GM19193 (cell line): Measurements from ENCODE around the gene IFIT2.

ENCODE experiments used
- POLR2A ChIP-seq: IDR thresholded peaks from 4 replicates; pipeline ENCODE4 v1.6.1; 2011; ENCODE audit not compliant: insufficient read depth, insufficient read length; ENCODE audit errors: extremely low read depth

The IFIT2 gene

GRCh38 chr10:89329151-89329550 lies 27.3 kb downstream of the IFIT2 start:
- no peak for TF ChIP-seq POLR2A

- no peak for TF ChIP-seq POLR2A
These were observed 28.8 kb downstream of the IFIT2 start for GRCh38 chr10:89330537-89331212.

- no peak for TF ChIP-seq POLR2A
These were observed 30.3 kb downstream of the IFIT2 start for GRCh38 chr10:89332123-89332633.

GRCh38 chr10:89335226-89335625 lies 33.4 kb downstream of the IFIT2 start:
- TF ChIP-seq POLR2A: no peak

- no peak for TF ChIP-seq POLR2A
These were observed 34.4 kb downstream of the IFIT2 start for GRCh38 chr10:89336241-89336640.

GRCh38 chr10:89337484-89337883 lies 35.6 kb downstream of the IFIT2 start:
- no peak for TF ChIP-seq POLR2A

- no peak for TF ChIP-seq POLR2A
These were observed 36.9 kb downstream of the IFIT2 start for GRCh38 chr10:89338713-89339112.

GRCh38 chr10:89339875-89340274 lies 38.0 kb downstream of the IFIT2 start:
- TF ChIP-seq POLR2A: no peak

- TF ChIP-seq POLR2A: no peak
These were observed 39.8 kb downstream of the IFIT2 start for GRCh38 chr10:89341649-89342048.

GRCh38 chr10:89342206-89342958 lies 40.5 kb downstream of the IFIT2 start:
- no peak for TF ChIP-seq POLR2A

GRCh38 chr10:89343089-89343767 lies 41.4 kb downstream of the IFIT2 start:
- no peak for TF ChIP-seq POLR2A

GRCh38 chr10:89344156-89344555 lies 42.3 kb downstream of the IFIT2 start:
- TF ChIP-seq POLR2A: no peak

- no peak for TF ChIP-seq POLR2A
These were observed 43.6 kb downstream of the IFIT2 start for GRCh38 chr10:89345367-89346000.

- no peak for TF ChIP-seq POLR2A
These were observed 44.8 kb downstream of the IFIT2 start for GRCh38 chr10:89346405-89347254.

- TF ChIP-seq POLR2A: no peak
These were observed 46.0 kb downstream of the IFIT2 start for GRCh38 chr10:89347701-89348457.
